ENCODE data around the gene PTCHD4. TPM values are rescaled to one million over a fixed set of nuclear protein-coding genes. Genes with fewer than 3 reads are reported as not detected.

The PTCHD4 gene
- total RNA-seq (2.8 and 3.2 TPM in 2 replicates), polyA plus RNA-seq (2.1 and 2.5 TPM in 2 replicates)

GRCh38 chr6:48111143-48111506, at the start of gene PTCHD4:
Gene PTCHD4 (minus strand): TSS chr6:48111197. CDS start chr6:48068957, 42,240 bp downstream.
- no peaks in the 10 kb centered on the region for H3K27me3 ChIP-seq
- peak in 1 of 2 donors; percentile 61 for DNase-seq (ENCODE audit: low read depth in 1 of 2, low spot score in 1 of 2)
- H3K9me3 ChIP-seq (ENCODE audit: low read depth): no peaks in the 10 kb centered on the region
- H3K4me3 ChIP-seq: peak within 1 kb of the TSS; percentile 17
- TF ChIP-seq CTCF (IDR thresholded peaks at IDR 0.05; ENCODE audit: low read depth, low read length): no peak
- H3K4me1 ChIP-seq (ENCODE audit: low read depth): peaks cover 5% of the 10 kb centered on the region
- no peaks in the 10 kb centered on the region for H3K36me3 ChIP-seq
- peak within 1 kb of the TSS; percentile 75 for H3K27ac ChIP-seq

GRCh38 chr6:48151142-48151541, 40.1 kb upstream of the PTCHD4 start:
- DNase-seq (ENCODE audit: low read depth in 1 of 2, low spot score in 1 of 2): peak in 1 of 2 donors; percentile 78
- Histone ChIP-seq H3K36me3 (no peaks in the 10 kb centered on the region), H3K9me3 (ENCODE audit: low read depth) (no peaks in the 10 kb centered on the region), H3K27me3 (no peaks in the 10 kb centered on the region), H3K27ac (no peak overlapping the region), H3K4me1 (ENCODE audit: low read depth) (no peaks in the 10 kb centered on the region), H3K4me3 (no peak overlapping the region)
- no peak for TF ChIP-seq CTCF (IDR thresholded peaks at IDR 0.05; ENCODE audit: low read depth, low read length)

- no peak for TF ChIP-seq CTCF (IDR thresholded peaks at IDR 0.05; ENCODE audit: low read depth, low read length)
- DNase-seq (ENCODE audit: low read depth in 1 of 2, low spot score in 1 of 2): no peak
- no peaks in the 10 kb centered on the region for H3K36me3 ChIP-seq
- no peak overlapping the region for H3K27ac ChIP-seq
- no peaks in the 10 kb centered on the region for H3K9me3 ChIP-seq (ENCODE audit: low read depth)
- H3K27me3 ChIP-seq: no peaks in the 10 kb centered on the region
- no peak overlapping the region for H3K4me3 ChIP-seq
- no peaks in the 10 kb centered on the region for H3K4me1 ChIP-seq (ENCODE audit: low read depth)
These were observed 39.7 kb upstream of the PTCHD4 start for GRCh38 chr6:48150701-48151100.

- no peaks in the 10 kb centered on the region for H3K27me3 ChIP-seq
- DNase-seq (ENCODE audit: low read depth in 1 of 2, low spot score in 1 of 2): no peak
- no peak overlapping the region for H3K27ac ChIP-seq
- H3K36me3 ChIP-seq: no peaks in the 10 kb centered on the region
- no peaks in the 10 kb centered on the region for H3K4me1 ChIP-seq (ENCODE audit: low read depth)
- no peak overlapping the region for H3K4me3 ChIP-seq
- no peak for TF ChIP-seq CTCF (IDR thresholded peaks at IDR 0.05; ENCODE audit: low read depth, low read length)
- no peaks in the 10 kb centered on the region for H3K9me3 ChIP-seq (ENCODE audit: low read depth)
These were observed 36.1 kb upstream of the PTCHD4 start for GRCh38 chr6:48147051-48147450.

GRCh38 chr6:48144021-48144420, 33.0 kb upstream of the PTCHD4 start:
- Histone ChIP-seq H3K4me1 (ENCODE audit: low read depth) (no peaks in the 10 kb centered on the region), H3K36me3 (no peaks in the 10 kb centered on the region), H3K27me3 (no peaks in the 10 kb centered on the region), H3K4me3 (no peak overlapping the region), H3K9me3 (ENCODE audit: low read depth) (no peaks in the 10 kb centered on the region), H3K27ac (no peak overlapping the region)
- no peak for TF ChIP-seq CTCF (IDR thresholded peaks at IDR 0.05; ENCODE audit: low read depth, low read length)
- DNase-seq (ENCODE audit: low read depth in 1 of 2, low spot score in 1 of 2): peak in 1 of 2 donors; percentile 82

GRCh38 chr6:48141975-48142374, 31.0 kb upstream of the PTCHD4 start:
- Histone ChIP-seq H3K4me3 (no peak overlapping the region), H3K36me3 (no peaks in the 10 kb centered on the region)
- TF ChIP-seq CTCF (IDR thresholded peaks at IDR 0.05; ENCODE audit: low read depth, low read length): no peak

More at GRCh38 chr6:48141975-48142374, 31.0 kb upstream of the PTCHD4 start:
- no peaks in the 10 kb centered on the region for H3K27me3 ChIP-seq
- no peak overlapping the region for H3K27ac ChIP-seq
- H3K9me3 ChIP-seq (ENCODE audit: low read depth): no peaks in the 10 kb centered on the region
- H3K4me1 ChIP-seq (ENCODE audit: low read depth): no peaks in the 10 kb centered on the region
- peak in 1 of 2 donors; percentile 45 for DNase-seq (ENCODE audit: low read depth in 1 of 2, low spot score in 1 of 2)

All from cardiac muscle cell (in vitro differentiated cells and primary cell).